ENCODE data around the gene TMPRSS9. TPM values are rescaled to one million over a fixed set of nuclear protein-coding genes. Genes with fewer than 3 reads are reported as not detected.
A peak's percentile ranks its signal among the peaks of the same experiment; 100 is the strongest.

The TMPRSS9 gene
- total RNA-seq, 1 experiment from 2014 or later: 0.23 TPM

- POLR2A ChIA-PET: no interaction called here
- intact Hi-C loops (cut with micrococcal nuclease; ENCODE audit: unreplicated experiment): no loop called here
- no peak overlapping the region; the same call in 1 of the 2 replicates for H3K27ac ChIP-seq (ENCODE audit: low read length)
Measured at GRCh38 chr19:2454199-2454961, 94.3 kb downstream of the TMPRSS9 start.

DNA sequence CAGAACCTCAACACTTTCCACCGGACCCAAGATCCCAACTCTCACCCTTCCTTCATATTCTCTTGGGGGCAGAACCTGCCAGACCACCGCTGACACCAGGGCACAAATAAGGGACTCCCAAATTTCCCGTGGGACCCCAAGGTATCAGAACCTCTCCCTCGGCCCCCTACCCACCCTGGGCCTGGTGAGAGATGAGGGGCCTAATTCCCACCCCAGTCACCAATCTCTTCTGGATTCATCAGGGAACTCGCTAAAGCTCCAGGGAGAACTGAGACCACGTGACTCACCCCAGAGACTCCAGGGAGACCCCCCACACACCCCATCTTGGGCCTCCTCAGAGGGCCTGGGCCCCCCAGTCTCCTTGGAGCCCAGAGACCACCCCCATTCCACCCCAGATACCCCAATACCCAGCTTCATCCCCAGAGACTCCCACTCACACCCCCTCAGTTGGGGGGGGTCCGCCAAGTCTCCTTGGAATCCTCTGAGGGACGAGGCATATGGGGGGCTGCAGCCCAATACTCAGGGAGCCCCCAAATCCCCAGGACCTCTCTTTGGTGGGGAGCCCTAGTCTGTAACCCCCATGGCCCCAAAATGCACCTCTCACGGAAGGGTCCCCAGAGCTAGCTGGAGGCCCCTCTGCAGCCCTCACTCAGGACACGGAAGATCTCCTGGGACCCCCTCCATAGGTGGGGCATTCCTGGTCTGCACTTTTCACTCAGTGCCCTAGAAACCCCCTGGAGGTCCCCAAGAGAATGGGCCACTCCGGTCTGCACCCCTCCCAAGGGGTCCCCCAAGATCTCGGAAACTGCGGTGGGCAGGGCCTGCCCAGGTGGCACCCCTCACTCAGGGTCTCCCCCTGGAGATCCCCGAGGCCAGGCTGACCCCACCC, 95.1 kb downstream of the TMPRSS9 start:
- CTCF ChIA-PET: no interaction called here
- in situ Hi-C loops (cut with HindIII; ENCODE audit: low pct_unique_long_range_greater_than_20kb, low sequenced_read_pairs): no loop called here
- H3K27ac ChIP-seq (ENCODE audit: low read length): peak overlapping the region; percentile 71

More at GRCh38 chr19:2454199-2454961, 94.3 kb downstream of the TMPRSS9 start:
- H3K9me3 ChIP-seq (ENCODE audit: control insufficient read depth, insufficient read depth, low read depth, low read length): no peaks in the 10 kb centered on the region
- DNase-seq (ENCODE audit: low read depth, low spot score) (no peak), ATAC-seq (no peak)
- BruUV-seq (replicated peaks): TSS peak; percentile 57
- H3K36me3 ChIP-seq (ENCODE audit: control insufficient read depth, insufficient read depth, low read length): peaks cover 5% of the 10 kb centered on the region
- H3K4me3 ChIP-seq (ENCODE audit: low read depth in 2 of 2, low read length in 2 of 2): peak overlapping the region in 1 of 2 experiments; percentile 83; a peak in 1 of 4 replicates
- peaks cover 13% of the 10 kb centered on the region for H3K4me1 ChIP-seq (ENCODE audit: control insufficient read depth, insufficient read depth, low read length)
- TF ChIP-seq REST (IDR thresholded peaks at IDR 0.05; ENCODE audit: insufficient read depth in 1 of 2, low read depth in 2 of 2, low read length in 1 of 2): no peak
- TF ChIP-seq POLR2AphosphoS5 (IDR thresholded peaks at IDR 0.05; ENCODE audit: low read depth, low read length): no peak
- TF ChIP-seq SIN3A (IDR thresholded peaks at IDR 0.05; ENCODE audit: borderline replicate concordance, insufficient read depth, low read depth, low read length): no peak
- no peak for TF ChIP-seq TCF7L2 (IDR thresholded peaks at IDR 0.05; ENCODE audit: low read depth, low read length)
- CTCF ChIA-PET: interaction anchor here (0.5 to 0.6 kb wide), 2 partner anchors 125 to 127 kb away, joined by 3 read pairs; no protein-coding TSS in a partner anchor
- in situ Hi-C loops (cut with HindIII; ENCODE audit: low pct_unique_long_range_greater_than_20kb, low sequenced_read_pairs): no loop called here
- no peaks in the 10 kb centered on the region for H3K27me3 ChIP-seq (ENCODE audit: control insufficient read depth, insufficient read depth, low read length)

More for the DNA sequence above, 95.1 kb downstream of the TMPRSS9 start:
- Histone ChIP-seq H3K4me1 (ENCODE audit: control insufficient read depth, insufficient read depth, low read length) (peaks cover 13% of the 10 kb centered on the region), H3K36me3 (ENCODE audit: control insufficient read depth, insufficient read depth, low read length) (peaks cover 5% of the 10 kb centered on the region), H3K27me3 (ENCODE audit: control insufficient read depth, insufficient read depth, low read length) (no peaks in the 10 kb centered on the region), H3K9me3 (ENCODE audit: control insufficient read depth, insufficient read depth, low read depth, low read length) (no peaks in the 10 kb centered on the region), H3K4me3 (ENCODE audit: low read depth in 2 of 2, low read length in 2 of 2) (peak overlapping the region; percentile 75 to 83)
- DNase-seq (ENCODE audit: low read depth, low spot score) (no peak), ATAC-seq (no peak)
- no TSS peak for BruUV-seq (replicated peaks)
- intact Hi-C loops (cut with micrococcal nuclease; ENCODE audit: unreplicated experiment): no loop called here
- POLR2A ChIA-PET: no interaction called here
- TF ChIP-seq REST (IDR thresholded peaks at IDR 0.05; ENCODE audit: insufficient read depth in 1 of 2, low read depth in 2 of 2, low read length in 1 of 2) (no peak), CTCF (IDR thresholded peaks at IDR 0.05) (no peak), POLR2AphosphoS5 (IDR thresholded peaks at IDR 0.05; ENCODE audit: low read depth, low read length) (no peak), TCF7L2 (IDR thresholded peaks at IDR 0.05; ENCODE audit: low read depth, low read length) (no peak), SIN3A (IDR thresholded peaks at IDR 0.05; ENCODE audit: borderline replicate concordance, insufficient read depth, low read depth, low read length) (no peak)
